DOHH2 (cell line): ENCODE results near the gene BTG1.

Experiments used
- CTCF ChIP-seq: fragments of 200-600 bp; sonication (generic); IDR thresholded peaks from one replicate; pipeline ENCODE4 v1.5.1; 2014; ENCODE audit warnings: antibody characterized with exemption, mild to moderate bottlenecking, low read depth, low read length; ENCODE audit not compliant: poor library complexity, severe bottlenecking
- EZH2phosphoT487 ChIP-seq: fragments of 200-600 bp; sonication (generic); IDR thresholded peaks from 2 replicates; pipeline ENCODE4 v1.6.1; 2017; ENCODE audit warnings: borderline replicate concordance, mild to moderate bottlenecking, antibody characterized with exemption, low read length, moderate library complexity, mixed read lengths

DNA sequence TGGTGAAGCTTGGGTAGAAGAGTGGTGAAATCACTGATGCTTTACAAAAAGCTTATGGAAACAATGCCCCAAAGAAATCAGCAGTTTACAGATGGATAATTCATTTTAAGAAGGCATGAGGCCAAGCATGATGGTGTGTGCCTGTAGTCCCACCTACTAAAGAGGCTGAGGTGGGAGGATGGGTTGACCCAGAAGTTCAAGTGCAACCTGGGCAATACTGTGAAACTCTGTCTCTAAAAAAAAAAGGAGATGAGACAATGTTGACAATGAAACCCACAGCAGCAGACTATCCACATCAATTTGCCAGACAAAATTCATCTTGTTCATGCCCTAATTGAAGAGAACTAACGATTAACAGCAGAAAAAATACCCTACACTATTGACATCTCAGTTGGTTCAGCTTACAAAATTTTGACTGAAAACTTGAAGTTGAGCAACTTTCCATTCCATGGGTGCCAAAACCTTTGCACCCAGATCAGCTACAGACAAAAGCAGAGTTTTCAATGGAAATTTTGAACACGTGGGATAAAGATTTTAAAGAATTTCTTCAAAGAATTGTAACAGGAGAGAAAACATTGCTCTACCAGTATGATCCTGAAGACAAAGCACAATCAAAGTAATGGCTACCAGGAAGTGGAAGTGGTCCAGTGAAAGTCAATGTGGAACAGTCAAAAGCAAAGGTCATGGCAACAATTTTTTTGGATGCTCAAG lies 26.7 kb downstream of the BTG1 start:
- TF ChIP-seq CTCF (no peak), EZH2phosphoT487 (no peak)
